ENCODE measurements around the gene B4GALNT1. TPM values are rescaled to one million over a fixed set of nuclear protein-coding genes. Genes with fewer than 3 reads are reported as not detected.

B4GALNT1 gene
- total and polyA plus RNA-seq, 9 of the 15 experiments (the other 6 are each of a cell fraction or from before 2014, with no cell fraction given), result 1.0 to 32.2 (median 9.8) TPM

DNA sequence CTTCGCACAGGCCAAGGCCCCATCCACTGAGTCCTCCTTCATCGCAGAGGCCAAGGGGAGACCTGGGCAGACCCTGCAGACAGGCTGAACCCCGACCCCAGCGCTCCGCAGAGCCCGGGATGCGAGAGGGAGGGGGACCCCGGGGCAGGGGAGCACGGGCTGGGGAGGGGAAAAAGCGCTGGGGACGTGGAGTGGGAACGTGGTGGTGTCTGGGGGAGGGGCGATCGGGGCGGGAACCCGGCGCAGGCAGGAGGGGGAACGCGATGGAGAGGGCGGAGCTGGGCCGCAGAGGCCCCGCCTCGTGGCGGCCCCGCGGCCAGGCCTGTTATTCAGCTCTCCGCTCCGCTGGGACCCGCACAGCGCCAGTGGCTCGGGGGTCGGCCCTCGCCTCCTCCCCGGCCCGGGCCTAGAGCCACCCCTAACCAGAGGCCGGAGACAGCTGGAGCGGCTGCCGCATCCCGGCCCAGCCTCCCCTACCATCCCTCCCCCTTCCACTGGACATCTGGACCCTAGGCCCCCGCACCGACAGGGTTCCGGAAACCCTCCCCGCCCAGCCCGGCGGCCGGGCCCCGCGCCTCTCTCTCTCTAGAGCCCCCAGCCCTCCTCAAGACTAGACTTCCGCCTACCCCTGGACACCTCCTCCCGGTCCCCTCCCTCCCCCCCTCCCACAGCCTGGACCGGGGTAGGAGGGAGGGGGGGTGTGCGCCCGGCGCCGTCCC lies 21.7 kb downstream of the B4GALNT1 start, which contains the start of gene ARHGEF25 (continued):
- no peak for TF ChIP-seq RBM22 (IDR thresholded peaks at IDR 0.05; ENCODE audit: low read depth, low read length, poor library complexity, severe bottlenecking)
- TF ChIP-seq ZNF146 (CRISPR knock-in tag; IDR thresholded peaks at IDR 0.05; ENCODE audit: unreplicated experiment), result no peak
- TF ChIP-seq FOXK2 (conservative IDR thresholded peaks at IDR 0.05 in 1 of 2, IDR thresholded peaks at IDR 0.05 in 1 of 2; ENCODE audit: low read depth in 2 of 2), result no peak
- no peak for TF ChIP-seq CBFA2T2 (conservative IDR thresholded peaks at IDR 0.05)
- TF ChIP-seq, protein P1, sequence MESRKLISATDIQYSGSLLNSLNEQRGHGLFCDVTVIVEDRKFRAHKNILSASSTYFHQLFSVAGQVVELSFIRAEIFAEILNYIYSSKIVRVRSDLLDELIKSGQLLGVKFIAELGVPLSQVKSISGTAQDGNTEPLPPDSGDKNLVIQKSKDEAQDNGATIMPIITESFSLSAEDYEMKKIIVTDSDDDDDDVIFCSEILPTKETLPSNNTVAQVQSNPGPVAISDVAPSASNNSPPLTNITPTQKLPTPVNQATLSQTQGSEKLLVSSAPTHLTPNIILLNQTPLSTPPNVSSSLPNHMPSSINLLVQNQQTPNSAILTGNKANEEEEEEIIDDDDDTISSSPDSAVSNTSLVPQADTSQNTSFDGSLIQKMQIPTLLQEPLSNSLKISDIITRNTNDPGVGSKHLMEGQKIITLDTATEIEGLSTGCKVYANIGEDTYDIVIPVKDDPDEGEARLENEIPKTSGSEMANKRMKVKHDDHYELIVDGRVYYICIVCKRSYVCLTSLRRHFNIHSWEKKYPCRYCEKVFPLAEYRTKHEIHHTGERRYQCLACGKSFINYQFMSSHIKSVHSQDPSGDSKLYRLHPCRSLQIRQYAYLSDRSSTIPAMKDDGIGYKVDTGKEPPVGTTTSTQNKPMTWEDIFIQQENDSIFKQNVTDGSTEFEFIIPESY (CRISPR knock-in tag; IDR thresholded peaks at IDR 0.05), result no peak
- TF ChIP-seq, protein P2, sequence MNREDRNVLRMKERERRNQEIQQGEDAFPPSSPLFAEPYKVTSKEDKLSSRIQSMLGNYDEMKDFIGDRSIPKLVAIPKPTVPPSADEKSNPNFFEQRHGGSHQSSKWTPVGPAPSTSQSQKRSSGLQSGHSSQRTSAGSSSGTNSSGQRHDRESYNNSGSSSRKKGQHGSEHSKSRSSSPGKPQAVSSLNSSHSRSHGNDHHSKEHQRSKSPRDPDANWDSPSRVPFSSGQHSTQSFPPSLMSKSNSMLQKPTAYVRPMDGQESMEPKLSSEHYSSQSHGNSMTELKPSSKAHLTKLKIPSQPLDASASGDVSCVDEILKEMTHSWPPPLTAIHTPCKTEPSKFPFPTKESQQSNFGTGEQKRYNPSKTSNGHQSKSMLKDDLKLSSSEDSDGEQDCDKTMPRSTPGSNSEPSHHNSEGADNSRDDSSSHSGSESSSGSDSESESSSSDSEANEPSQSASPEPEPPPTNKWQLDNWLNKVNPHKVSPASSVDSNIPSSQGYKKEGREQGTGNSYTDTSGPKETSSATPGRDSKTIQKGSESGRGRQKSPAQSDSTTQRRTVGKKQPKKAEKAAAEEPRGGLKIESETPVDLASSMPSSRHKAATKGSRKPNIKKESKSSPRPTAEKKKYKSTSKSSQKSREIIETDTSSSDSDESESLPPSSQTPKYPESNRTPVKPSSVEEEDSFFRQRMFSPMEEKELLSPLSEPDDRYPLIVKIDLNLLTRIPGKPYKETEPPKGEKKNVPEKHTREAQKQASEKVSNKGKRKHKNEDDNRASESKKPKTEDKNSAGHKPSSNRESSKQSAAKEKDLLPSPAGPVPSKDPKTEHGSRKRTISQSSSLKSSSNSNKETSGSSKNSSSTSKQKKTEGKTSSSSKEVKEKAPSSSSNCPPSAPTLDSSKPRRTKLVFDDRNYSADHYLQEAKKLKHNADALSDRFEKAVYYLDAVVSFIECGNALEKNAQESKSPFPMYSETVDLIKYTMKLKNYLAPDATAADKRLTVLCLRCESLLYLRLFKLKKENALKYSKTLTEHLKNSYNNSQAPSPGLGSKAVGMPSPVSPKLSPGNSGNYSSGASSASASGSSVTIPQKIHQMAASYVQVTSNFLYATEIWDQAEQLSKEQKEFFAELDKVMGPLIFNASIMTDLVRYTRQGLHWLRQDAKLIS (CRISPR knock-in tag; IDR thresholded peaks at IDR 0.05), result no peak
- TF ChIP-seq, protein P3, sequence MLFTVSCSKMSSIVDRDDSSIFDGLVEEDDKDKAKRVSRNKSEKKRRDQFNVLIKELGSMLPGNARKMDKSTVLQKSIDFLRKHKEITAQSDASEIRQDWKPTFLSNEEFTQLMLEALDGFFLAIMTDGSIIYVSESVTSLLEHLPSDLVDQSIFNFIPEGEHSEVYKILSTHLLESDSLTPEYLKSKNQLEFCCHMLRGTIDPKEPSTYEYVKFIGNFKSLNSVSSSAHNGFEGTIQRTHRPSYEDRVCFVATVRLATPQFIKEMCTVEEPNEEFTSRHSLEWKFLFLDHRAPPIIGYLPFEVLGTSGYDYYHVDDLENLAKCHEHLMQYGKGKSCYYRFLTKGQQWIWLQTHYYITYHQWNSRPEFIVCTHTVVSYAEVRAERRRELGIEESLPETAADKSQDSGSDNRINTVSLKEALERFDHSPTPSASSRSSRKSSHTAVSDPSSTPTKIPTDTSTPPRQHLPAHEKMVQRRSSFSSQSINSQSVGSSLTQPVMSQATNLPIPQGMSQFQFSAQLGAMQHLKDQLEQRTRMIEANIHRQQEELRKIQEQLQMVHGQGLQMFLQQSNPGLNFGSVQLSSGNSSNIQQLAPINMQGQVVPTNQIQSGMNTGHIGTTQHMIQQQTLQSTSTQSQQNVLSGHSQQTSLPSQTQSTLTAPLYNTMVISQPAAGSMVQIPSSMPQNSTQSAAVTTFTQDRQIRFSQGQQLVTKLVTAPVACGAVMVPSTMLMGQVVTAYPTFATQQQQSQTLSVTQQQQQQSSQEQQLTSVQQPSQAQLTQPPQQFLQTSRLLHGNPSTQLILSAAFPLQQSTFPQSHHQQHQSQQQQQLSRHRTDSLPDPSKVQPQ (CRISPR knock-in tag; IDR thresholded peaks at IDR 0.05; ENCODE audit: borderline replicate concordance), result no peak
- TF ChIP-seq, protein P4, sequence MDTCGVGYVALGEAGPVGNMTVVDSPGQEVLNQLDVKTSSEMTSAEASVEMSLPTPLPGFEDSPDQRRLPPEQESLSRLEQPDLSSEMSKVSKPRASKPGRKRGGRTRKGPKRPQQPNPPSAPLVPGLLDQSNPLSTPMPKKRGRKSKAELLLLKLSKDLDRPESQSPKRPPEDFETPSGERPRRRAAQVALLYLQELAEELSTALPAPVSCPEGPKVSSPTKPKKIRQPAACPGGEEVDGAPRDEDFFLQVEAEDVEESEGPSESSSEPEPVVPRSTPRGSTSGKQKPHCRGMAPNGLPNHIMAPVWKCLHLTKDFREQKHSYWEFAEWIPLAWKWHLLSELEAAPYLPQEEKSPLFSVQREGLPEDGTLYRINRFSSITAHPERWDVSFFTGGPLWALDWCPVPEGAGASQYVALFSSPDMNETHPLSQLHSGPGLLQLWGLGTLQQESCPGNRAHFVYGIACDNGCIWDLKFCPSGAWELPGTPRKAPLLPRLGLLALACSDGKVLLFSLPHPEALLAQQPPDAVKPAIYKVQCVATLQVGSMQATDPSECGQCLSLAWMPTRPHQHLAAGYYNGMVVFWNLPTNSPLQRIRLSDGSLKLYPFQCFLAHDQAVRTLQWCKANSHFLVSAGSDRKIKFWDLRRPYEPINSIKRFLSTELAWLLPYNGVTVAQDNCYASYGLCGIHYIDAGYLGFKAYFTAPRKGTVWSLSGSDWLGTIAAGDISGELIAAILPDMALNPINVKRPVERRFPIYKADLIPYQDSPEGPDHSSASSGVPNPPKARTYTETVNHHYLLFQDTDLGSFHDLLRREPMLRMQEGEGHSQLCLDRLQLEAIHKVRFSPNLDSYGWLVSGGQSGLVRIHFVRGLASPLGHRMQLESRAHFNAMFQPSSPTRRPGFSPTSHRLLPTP (IDR thresholded peaks at IDR 0.05; ENCODE audit: borderline replicate concordance, extremely low read depth, insufficient read length), result no peak
- TF ChIP-seq ZNF184 (CRISPR knock-in tag; IDR thresholded peaks at IDR 0.05), result no peak
- no peak for TF ChIP-seq TCFL5 (CRISPR knock-in tag; conservative IDR thresholded peaks at IDR 0.05)
- TF ChIP-seq, protein P5, sequence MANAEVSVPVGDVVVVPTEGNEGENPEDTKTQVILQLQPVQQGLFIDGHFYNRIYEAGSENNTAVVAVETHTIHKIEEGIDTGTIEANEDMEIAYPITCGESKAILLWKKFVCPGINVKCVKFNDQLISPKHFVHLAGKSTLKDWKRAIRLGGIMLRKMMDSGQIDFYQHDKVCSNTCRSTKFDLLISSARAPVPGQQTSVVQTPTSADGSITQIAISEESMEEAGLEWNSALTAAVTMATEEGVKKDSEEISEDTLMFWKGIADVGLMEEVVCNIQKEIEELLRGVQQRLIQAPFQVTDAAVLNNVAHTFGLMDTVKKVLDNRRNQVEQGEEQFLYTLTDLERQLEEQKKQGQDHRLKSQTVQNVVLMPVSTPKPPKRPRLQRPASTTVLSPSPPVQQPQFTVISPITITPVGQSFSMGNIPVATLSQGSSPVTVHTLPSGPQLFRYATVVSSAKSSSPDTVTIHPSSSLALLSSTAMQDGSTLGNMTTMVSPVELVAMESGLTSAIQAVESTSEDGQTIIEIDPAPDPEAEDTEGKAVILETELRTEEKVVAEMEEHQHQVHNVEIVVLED (CRISPR knock-in tag; IDR thresholded peaks at IDR 0.05), result no peak
- no peak for TF ChIP-seq ZNF668 (CRISPR knock-in tag; IDR thresholded peaks at IDR 0.05)
- no peak for TF ChIP-seq MCM3 (IDR thresholded peaks at IDR 0.05)
